Left lung (tissue), 10 donors: Measurements from ENCODE around the gene WRNIP1. TPM values are rescaled to one million over a fixed set of nuclear protein-coding genes. Genes with fewer than 3 reads are reported as not detected.

ENCODE experiments used
- ATAC-seq: fragments of 200-7000 bp; cut with Tn5 transposase; one replicate; pipeline ENCODE4 v1.9.1; 2020; ENCODE audit warnings: moderate library complexity
- DNase-seq, 4 donors: peaks; one replicate each; pipeline ENCODE4 v3.0.0-alpha.2; 2013 to 2020
- H3K27ac ChIP-seq, 2 donors: fragments of 200-600 bp; sonication (generic) in 1 of 2; one replicate each; pipeline versions ENCODE4 v1.5.0 to v1.8.0; 2020 to 2021
- H3K27me3 ChIP-seq, 2 donors: fragments of 200-600 bp; sonication (generic) in 1 of 2; one replicate each; pipeline versions ENCODE4 v1.5.0 to v1.8.0; 2020 to 2021
- H3K36me3 ChIP-seq, 2 donors: fragments of 200-600 bp; sonication (generic) in 1 of 2; one replicate each; pipeline versions ENCODE4 v1.5.0 to v1.8.0; 2020 to 2021
- H3K4me1 ChIP-seq, 2 donors: fragments of 200-600 bp; one replicate each; pipeline ENCODE4 v1.8.0; 2021
- H3K4me3 ChIP-seq, 2 donors: fragments of 200-600 bp; sonication (generic) in 1 of 2; one replicate each; pipeline versions ENCODE4 v1.5.0 to v1.8.0; 2020 to 2021; ENCODE audit warnings: mild to moderate bottlenecking in 1 of 2
- H3K9me3 ChIP-seq, 2 donors: fragments of 200-600 bp; sonication (generic) in 1 of 2; one replicate each; pipeline versions ENCODE4 v1.5.0 to v1.8.0; 2020 to 2021
- intact Hi-C, 2 donors: fragments of 100-400 bp; cut with DNase I; formaldehyde crosslinking; loops; one replicate each; pipeline versions ENCODE4 v1.11.2 to v1.14.2; 2022
- polyA plus RNA-seq, 6 donors: library from polyadenylated mRNA; unstranded; fragments of 120-200 nt; gene quantifications; one replicate each; pipeline ENCODE4 v1.2.1, GENCODE V29; 2013; ENCODE audit not compliant: insufficient read length in 6 of 6
- total RNA-seq, 2 donors: library from RNA; stranded (reverse); fragmentation: NEBNext Ultra II Directional; extraction: Animal tissue kit (Norgen Biotek cat#: 25700); gene quantifications; one replicate each; pipeline ENCODE4 v1.2.1, GENCODE V29; 2021
- TF ChIP-seq, protein P1 (sequence below), 2 donors: fragments of 200-600 bp; sonication (generic) in 1 of 2; IDR thresholded peaks; one replicate each; pipeline versions ENCODE4 v1.5.0 to v1.8.0; 2021; ENCODE audit warnings: antibody characterized with exemption in 2 of 2
- donor health status: DM: no; HTN: yes; CAD: no.
- donor health status: DM: no; HTN: no; CAD: no.

Gene WRNIP1
- total and polyA plus RNA-seq, 8 donors = 34.9 to 51.6 (median 49.0) TPM

DNA sequence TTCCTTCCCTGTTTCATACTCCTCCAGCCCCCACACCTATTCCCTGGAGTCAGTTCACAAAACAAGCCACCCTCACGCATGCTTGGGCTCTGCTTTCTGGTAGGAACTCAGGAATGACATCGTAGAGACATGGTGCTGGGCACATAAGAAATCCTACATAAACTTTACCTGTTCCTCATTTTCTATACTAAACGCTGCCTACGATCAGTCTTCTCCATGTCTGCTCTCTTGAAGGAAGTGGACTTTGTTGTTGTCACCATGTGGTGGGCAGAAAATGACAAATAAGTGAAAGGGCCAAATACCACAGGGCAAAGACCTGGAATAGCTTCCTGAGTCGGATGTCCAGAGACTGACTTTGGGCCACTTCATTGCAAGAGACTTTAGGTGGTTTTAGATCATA is 24.6 kb upstream of the WRNIP1 start:
- no peaks in the 10 kb centered on the region for H3K9me3 ChIP-seq
- DNase-seq = no peak
- no peak for ATAC-seq
- H3K27ac ChIP-seq = no peak overlapping the region
- no peaks in the 10 kb centered on the region for H3K27me3 ChIP-seq
- H3K4me1 ChIP-seq = no peaks in the 10 kb centered on the region
- intact Hi-C loops = loop anchor here in 1 of 2 donors (10.0 kb wide), 1 partner anchor 1146 kb away; no protein-coding TSS in a partner anchor
- TF ChIP-seq, protein P1, sequence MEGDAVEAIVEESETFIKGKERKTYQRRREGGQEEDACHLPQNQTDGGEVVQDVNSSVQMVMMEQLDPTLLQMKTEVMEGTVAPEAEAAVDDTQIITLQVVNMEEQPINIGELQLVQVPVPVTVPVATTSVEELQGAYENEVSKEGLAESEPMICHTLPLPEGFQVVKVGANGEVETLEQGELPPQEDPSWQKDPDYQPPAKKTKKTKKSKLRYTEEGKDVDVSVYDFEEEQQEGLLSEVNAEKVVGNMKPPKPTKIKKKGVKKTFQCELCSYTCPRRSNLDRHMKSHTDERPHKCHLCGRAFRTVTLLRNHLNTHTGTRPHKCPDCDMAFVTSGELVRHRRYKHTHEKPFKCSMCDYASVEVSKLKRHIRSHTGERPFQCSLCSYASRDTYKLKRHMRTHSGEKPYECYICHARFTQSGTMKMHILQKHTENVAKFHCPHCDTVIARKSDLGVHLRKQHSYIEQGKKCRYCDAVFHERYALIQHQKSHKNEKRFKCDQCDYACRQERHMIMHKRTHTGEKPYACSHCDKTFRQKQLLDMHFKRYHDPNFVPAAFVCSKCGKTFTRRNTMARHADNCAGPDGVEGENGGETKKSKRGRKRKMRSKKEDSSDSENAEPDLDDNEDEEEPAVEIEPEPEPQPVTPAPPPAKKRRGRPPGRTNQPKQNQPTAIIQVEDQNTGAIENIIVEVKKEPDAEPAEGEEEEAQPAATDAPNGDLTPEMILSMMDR (IDR thresholded peaks at IDR 0.05) = no peak
- H3K4me3 ChIP-seq = no peak overlapping the region
- H3K36me3 ChIP-seq = no peaks in the 10 kb centered on the region

DNA sequence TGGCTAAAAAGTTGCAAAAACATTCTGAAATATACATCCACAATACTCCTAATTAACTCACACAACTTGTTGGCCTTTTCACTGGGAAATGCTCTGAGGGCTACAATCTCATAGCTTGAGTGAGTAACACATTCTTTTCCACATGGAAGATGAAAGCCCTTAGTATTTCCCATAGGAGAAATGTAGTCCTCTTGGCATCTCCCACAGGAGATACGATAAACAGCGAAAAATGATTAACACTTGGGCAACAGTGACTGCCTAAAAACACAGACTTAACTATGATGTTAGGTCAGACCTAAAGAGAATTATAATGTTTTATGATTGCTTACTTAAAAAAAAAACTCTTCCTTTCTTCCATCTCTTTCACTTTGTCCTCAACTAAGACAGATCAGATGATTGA is 23.4 kb upstream of the WRNIP1 start:
- intact Hi-C loops = loop anchor here in 1 of 2 donors (10.0 kb wide), 1 partner anchor 1147 kb away; no protein-coding TSS in a partner anchor

DNA sequence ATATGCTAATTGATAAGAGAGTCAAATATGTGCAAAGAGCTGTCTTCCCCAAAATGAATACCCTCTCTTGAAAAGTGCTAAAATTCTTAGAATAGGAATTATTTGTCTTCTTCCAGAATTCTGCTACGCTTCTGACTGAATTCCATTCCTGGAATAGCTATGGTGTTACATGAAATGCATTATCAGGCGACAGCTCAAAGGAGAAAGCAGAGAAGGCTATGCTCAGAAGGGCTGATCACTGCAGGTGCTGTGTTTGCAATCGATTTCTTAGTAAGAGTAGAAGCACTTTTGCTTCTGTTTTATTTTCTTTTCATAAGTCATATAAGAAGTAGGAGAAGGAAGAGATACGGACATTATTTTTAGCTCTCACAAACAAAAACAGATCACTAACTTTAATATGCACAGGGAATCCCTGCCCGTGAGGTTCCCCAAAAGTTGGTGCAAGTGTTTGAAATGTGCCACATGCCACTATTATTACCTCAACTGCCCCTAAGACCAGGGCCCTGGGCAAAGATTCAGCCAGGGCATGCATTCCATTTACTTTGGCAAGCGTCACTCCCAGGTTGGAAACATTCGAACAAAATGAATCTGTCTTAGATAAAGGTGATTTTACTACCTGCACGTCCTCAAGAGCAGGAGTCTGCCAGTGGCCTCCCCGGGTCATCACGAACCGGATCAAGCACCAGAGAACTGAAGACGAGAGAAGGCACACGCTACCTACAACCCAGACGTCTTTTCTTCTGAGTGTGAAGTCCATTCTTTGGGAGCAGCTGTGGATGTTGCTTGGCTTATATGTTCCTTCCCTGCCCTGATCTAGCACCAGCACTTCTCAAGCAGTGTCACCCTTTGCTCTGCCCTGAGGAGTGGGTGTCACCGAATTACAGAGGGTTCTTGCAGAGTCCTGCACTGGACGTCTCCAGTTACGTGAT is 21.6 kb upstream of the WRNIP1 start:
- no peaks in the 10 kb centered on the region for H3K36me3 ChIP-seq
- TF ChIP-seq, protein P1 (IDR thresholded peaks at IDR 0.05) = no peak
- ATAC-seq (no peak), DNase-seq (no peak)
- H3K9me3 ChIP-seq = no peaks in the 10 kb centered on the region
- intact Hi-C loops = loop anchor here in 1 of 2 donors (10.0 kb wide), 1 partner anchor 1149 kb away; no protein-coding TSS in a partner anchor
- H3K27ac ChIP-seq = no peak overlapping the region
- no peaks in the 10 kb centered on the region for H3K4me1 ChIP-seq
- H3K27me3 ChIP-seq = no peaks in the 10 kb centered on the region
- H3K4me3 ChIP-seq = no peak overlapping the region

More for the DNA sequence above, 23.4 kb upstream of the WRNIP1 start:
- DNase-seq = no peak
- H3K27me3 ChIP-seq = no peaks in the 10 kb centered on the region
- no peak for ATAC-seq
- no peaks in the 10 kb centered on the region for H3K9me3 ChIP-seq
- H3K4me1 ChIP-seq = no peaks in the 10 kb centered on the region
- H3K4me3 ChIP-seq = no peak overlapping the region
- TF ChIP-seq, protein P1 (IDR thresholded peaks at IDR 0.05) = no peak
- no peak overlapping the region for H3K27ac ChIP-seq
- no peaks in the 10 kb centered on the region for H3K36me3 ChIP-seq

DNA sequence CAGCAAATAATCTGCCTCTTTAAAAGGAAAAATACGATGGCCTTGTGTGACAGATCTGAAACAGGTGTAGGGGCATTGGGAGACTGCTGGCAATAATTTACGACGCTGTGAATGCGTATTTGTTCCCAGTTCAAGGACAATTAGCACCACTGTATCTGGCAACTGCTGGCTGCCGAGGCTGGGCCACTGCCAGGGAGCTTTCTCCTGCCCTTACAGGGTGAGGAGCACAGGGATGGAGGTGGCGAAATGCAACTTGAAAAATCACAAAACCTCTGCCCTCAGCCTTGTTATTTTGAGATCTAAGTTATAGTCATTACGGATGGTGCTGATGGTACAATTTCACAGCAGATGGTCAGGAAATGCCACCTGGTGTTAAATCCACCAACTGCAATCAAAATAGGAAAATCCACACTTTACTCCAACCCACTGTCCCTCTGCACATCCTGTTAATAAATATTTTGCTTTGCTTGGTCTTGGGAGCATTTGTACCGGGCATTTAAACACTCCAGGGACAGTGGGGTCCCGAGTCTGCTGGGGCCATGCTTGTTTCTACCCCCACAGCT is 20.9 kb upstream of the WRNIP1 start:
- Histone ChIP-seq H3K36me3 (no peaks in the 10 kb centered on the region), H3K9me3 (no peaks in the 10 kb centered on the region), H3K4me1 (peaks cover 0 to under 1% of the 10 kb centered on the region in 2 donors), H3K4me3 (no peak overlapping the region), H3K27ac (no peak overlapping the region), H3K27me3 (no peaks in the 10 kb centered on the region)
- TF ChIP-seq, protein P1 (IDR thresholded peaks at IDR 0.05) = no peak
- intact Hi-C loops = loop anchor here in 1 of 2 donors (10.0 kb wide), 1 partner anchor 1149 kb away; no protein-coding TSS in a partner anchor
- no peak for ATAC-seq
- DNase-seq = no peak

DNA sequence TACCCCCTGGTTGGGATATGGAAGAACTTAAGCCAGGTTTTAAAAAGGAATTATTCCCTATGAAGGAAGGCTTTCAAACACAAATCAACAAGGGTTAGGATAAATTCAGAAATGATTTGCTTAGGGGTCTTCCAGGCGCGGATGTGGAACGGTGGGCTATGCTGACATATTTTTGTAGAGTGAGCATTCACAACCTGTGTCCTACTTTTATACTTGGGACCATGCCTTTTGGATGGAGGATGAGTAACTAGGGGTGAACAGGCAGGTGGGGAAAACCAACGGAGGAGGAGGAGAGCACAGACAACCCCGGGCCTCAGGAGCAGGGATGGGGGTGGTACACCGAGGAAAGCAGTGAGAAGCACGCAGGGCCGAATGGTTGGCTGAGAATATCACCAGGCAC is 20.4 kb upstream of the WRNIP1 start:
- Histone ChIP-seq H3K27me3 (no peaks in the 10 kb centered on the region), H3K36me3 (no peaks in the 10 kb centered on the region), H3K4me1 (peaks cover 0 to 5% of the 10 kb centered on the region in 2 donors), H3K27ac (no peak overlapping the region), H3K9me3 (no peaks in the 10 kb centered on the region), H3K4me3 (no peak overlapping the region)
- DNase-seq (no peak), ATAC-seq (no peak)
- TF ChIP-seq, protein P1 (IDR thresholded peaks at IDR 0.05) = no peak
- intact Hi-C loops = loop anchor here in 1 of 2 donors (10.0 kb wide), 1 partner anchor 1150 kb away; no protein-coding TSS in a partner anchor
